ENCODE measurements around the gene IGSF9.

IGSF9 gene

DNA sequence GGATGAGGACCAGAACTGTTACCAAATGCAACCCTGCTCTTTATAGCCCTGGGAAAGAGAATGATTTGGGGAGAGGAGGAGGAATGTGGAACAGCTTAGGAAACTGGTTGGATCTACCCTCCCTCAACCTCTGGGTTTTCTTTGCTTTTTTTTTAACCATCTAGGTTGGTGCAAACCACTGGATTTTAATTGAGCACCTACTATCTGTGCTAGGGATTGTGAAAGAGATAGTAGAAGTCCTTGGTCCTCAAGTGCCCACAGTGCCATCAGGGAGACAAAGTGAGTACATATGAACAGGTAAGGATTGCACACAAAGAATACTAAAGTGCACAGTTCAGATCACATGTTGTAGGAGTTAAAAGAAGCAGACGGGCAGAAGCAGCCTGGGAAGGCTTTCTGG, 24.8 kb downstream of the IGSF9 start:
- Histone ChIP-seq H3K4me1 (ENCODE audit: control insufficient read depth in 2 of 2, insufficient read depth in 2 of 2, low read length in 2 of 2) (peaks cover 50 to 55% of the 10 kb centered on the region in 2 donors), H3K27me3 (ENCODE audit: control insufficient read depth in 2 of 2, insufficient read depth in 2 of 2, low read length in 2 of 2) (no peaks in the 10 kb centered on the region), H3K36me3 (ENCODE audit: control insufficient read depth in 2 of 2, insufficient read depth in 2 of 2, low read length in 2 of 2) (peaks cover 32 to 46% of the 10 kb centered on the region in 2 donors), H3K4me3 (ENCODE audit: low read length in 2 of 2) (no peak overlapping the region), H3K9me3 (ENCODE audit: control insufficient read depth in 2 of 2, low read length in 2 of 2) (no peaks in the 10 kb centered on the region), H3K9ac (ENCODE audit: low read depth in 1 of 2, low read length in 2 of 2) (no peak overlapping the region), H3K27ac (ENCODE audit: low read depth in 2 of 2, low read length in 2 of 2) (peak overlapping the region in 1 of 2 donors; percentile 99)

- peaks cover 48 to 56% of the 10 kb centered on the region in 2 donors for H3K4me1 ChIP-seq (ENCODE audit: control insufficient read depth in 2 of 2, insufficient read depth in 2 of 2, low read length in 2 of 2)
- H3K9me3 ChIP-seq (ENCODE audit: control insufficient read depth in 2 of 2, low read length in 2 of 2) = no peaks in the 10 kb centered on the region
- peaks cover 32 to 47% of the 10 kb centered on the region in 2 donors for H3K36me3 ChIP-seq (ENCODE audit: control insufficient read depth in 2 of 2, insufficient read depth in 2 of 2, low read length in 2 of 2)
- H3K27me3 ChIP-seq (ENCODE audit: control insufficient read depth in 2 of 2, insufficient read depth in 2 of 2, low read length in 2 of 2) = no peaks in the 10 kb centered on the region
- no peak overlapping the region for H3K27ac ChIP-seq (ENCODE audit: low read depth in 2 of 2, low read length in 2 of 2)
- H3K9ac ChIP-seq (ENCODE audit: low read depth in 1 of 2, low read length in 2 of 2) = no peak overlapping the region
- H3K4me3 ChIP-seq (ENCODE audit: low read length in 2 of 2) = no peak overlapping the region
These were observed 25.2 kb downstream of the IGSF9 start for GRCh38 chr1:159920202-159920601.

DNA sequence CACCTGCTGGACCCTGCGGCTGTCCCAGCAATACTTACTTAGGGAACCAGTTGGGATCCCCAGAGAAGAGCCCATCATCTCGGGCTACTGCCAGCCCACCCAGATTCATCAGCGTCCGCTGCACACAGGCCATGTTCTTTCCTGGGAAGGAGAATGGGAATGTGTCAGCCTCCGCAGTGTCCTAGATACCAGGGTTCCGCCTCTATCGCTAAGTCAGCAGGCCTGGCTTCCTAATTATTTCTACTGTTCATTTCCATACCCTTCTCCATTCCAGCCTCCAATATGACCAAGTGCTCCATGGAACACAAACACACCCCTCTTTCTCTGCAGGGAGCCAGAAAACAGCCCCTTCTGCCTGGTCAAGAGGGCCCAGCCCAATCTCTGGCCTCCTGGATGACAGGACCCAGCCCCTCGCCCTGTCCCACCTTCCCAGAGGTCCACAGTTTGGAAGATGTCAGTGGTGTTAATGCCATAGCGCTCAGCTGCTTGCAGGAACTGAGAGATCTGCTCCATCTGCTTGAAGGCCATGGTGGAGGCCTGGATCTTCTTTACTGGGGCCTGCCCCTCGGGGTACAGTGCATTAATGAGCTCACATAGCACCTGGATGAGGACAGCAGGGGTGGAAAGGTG, 26.1 kb downstream of the IGSF9 start:
- Histone ChIP-seq H3K4me3 (ENCODE audit: low read length in 2 of 2) (no peak overlapping the region), H3K9ac (ENCODE audit: low read depth in 1 of 2, low read length in 2 of 2) (no peak overlapping the region), H3K4me1 (ENCODE audit: control insufficient read depth in 2 of 2, insufficient read depth in 2 of 2, low read length in 2 of 2) (peaks cover 48 to 59% of the 10 kb centered on the region in 2 donors), H3K27ac (ENCODE audit: low read depth in 2 of 2, low read length in 2 of 2) (peak overlapping the region; percentile 4 to 17), H3K9me3 (ENCODE audit: control insufficient read depth in 2 of 2, low read length in 2 of 2) (no peaks in the 10 kb centered on the region), H3K36me3 (ENCODE audit: control insufficient read depth in 2 of 2, insufficient read depth in 2 of 2, low read length in 2 of 2) (peaks cover 32 to 47% of the 10 kb centered on the region in 2 donors), H3K27me3 (ENCODE audit: control insufficient read depth in 2 of 2, insufficient read depth in 2 of 2, low read length in 2 of 2) (no peaks in the 10 kb centered on the region)

DNA sequence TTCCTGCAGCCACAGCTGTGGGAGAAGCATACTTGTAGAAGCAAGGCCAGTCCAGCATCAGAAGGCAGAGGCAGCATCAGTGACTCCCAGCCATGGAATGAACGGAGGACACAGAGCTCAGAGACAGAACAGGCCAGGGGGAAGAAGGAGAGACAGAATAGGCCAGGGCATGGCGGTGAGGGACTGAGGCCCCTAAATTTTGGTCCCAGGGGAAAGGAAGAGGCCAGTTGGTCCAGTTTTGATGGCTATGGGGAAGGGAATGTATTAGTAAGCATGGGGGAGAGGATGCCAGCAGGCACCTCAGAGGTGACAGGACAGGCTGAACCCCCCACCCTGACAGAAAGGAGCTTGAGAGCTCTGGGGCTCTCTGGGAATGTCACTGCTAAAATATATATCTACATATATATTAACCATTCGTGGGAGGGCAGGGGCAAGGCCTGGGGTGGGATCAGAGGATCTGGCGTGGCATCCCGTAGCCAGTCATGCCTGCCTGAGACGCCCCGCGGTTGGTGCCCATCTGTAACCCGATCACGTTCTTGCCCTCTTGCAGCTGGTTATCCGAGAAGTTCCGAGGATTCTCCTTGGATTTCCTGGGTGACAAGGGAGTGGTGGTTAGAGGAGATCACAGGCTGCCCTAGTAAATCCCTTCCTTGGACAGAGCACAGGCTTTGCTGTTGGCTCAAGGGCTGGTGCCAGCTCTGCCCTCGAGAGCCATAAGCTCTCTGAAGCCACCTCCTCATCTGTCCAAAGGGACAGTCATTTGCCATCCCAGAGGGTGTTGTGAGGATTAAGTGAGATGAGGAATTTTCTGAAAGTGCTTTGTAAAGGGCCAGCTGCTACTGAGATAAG, 26.8 kb downstream of the IGSF9 start:
- H3K9me3 ChIP-seq (ENCODE audit: control insufficient read depth in 2 of 2, low read length in 2 of 2) = no peaks in the 10 kb centered on the region
- peaks cover 44 to 63% of the 10 kb centered on the region in 2 donors for H3K4me1 ChIP-seq (ENCODE audit: control insufficient read depth in 2 of 2, insufficient read depth in 2 of 2, low read length in 2 of 2)
- H3K27ac ChIP-seq (ENCODE audit: low read depth in 2 of 2, low read length in 2 of 2) = peak overlapping the region in 1 of 2 donors; percentile 67
- no peak overlapping the region for H3K4me3 ChIP-seq (ENCODE audit: low read length in 2 of 2)
- peaks cover 32 to 47% of the 10 kb centered on the region in 2 donors for H3K36me3 ChIP-seq (ENCODE audit: control insufficient read depth in 2 of 2, insufficient read depth in 2 of 2, low read length in 2 of 2)
- no peak overlapping the region for H3K9ac ChIP-seq (ENCODE audit: low read depth in 1 of 2, low read length in 2 of 2)
- H3K27me3 ChIP-seq (ENCODE audit: control insufficient read depth in 2 of 2, insufficient read depth in 2 of 2, low read length in 2 of 2) = no peaks in the 10 kb centered on the region

- H3K4me1 ChIP-seq (ENCODE audit: control insufficient read depth in 2 of 2, insufficient read depth in 2 of 2, low read length in 2 of 2) = peaks cover 35 to 57% of the 10 kb centered on the region in 2 donors
- peak overlapping the region; percentile 42 to 67 for H3K27ac ChIP-seq (ENCODE audit: low read depth in 2 of 2, low read length in 2 of 2)
- H3K4me3 ChIP-seq (ENCODE audit: low read length in 2 of 2) = no peak overlapping the region
- H3K9me3 ChIP-seq (ENCODE audit: control insufficient read depth in 2 of 2, low read length in 2 of 2) = no peaks in the 10 kb centered on the region
- peak overlapping the region in 1 of 2 donors; percentile 2 for H3K9ac ChIP-seq (ENCODE audit: low read depth in 1 of 2, low read length in 2 of 2)
- no peaks in the 10 kb centered on the region for H3K27me3 ChIP-seq (ENCODE audit: control insufficient read depth in 2 of 2, insufficient read depth in 2 of 2, low read length in 2 of 2)
- H3K36me3 ChIP-seq (ENCODE audit: control insufficient read depth in 2 of 2, insufficient read depth in 2 of 2, low read length in 2 of 2) = peaks cover 32 to 47% of the 10 kb centered on the region in 2 donors
These were observed 27.7 kb downstream of the IGSF9 start for GRCh38 chr1:159917533-159918351.

- Histone ChIP-seq H3K36me3 (ENCODE audit: control insufficient read depth in 2 of 2, insufficient read depth in 2 of 2, low read length in 2 of 2) (peaks cover 32 to 46% of the 10 kb centered on the region in 2 donors), H3K27ac (ENCODE audit: low read depth in 2 of 2, low read length in 2 of 2) (peak overlapping the region; percentile 31 to 48), H3K4me1 (ENCODE audit: control insufficient read depth in 2 of 2, insufficient read depth in 2 of 2, low read length in 2 of 2) (peaks cover 28 to 48% of the 10 kb centered on the region in 2 donors), H3K27me3 (ENCODE audit: control insufficient read depth in 2 of 2, insufficient read depth in 2 of 2, low read length in 2 of 2) (no peaks in the 10 kb centered on the region), H3K4me3 (ENCODE audit: low read length in 2 of 2) (no peak overlapping the region), H3K9ac (ENCODE audit: low read depth in 1 of 2, low read length in 2 of 2) (peak overlapping the region in 1 of 2 donors; percentile 19), H3K9me3 (ENCODE audit: control insufficient read depth in 2 of 2, low read length in 2 of 2) (no peaks in the 10 kb centered on the region)
These were observed 29.0 kb downstream of the IGSF9 start for GRCh38 chr1:159916242-159917051.

DNA sequence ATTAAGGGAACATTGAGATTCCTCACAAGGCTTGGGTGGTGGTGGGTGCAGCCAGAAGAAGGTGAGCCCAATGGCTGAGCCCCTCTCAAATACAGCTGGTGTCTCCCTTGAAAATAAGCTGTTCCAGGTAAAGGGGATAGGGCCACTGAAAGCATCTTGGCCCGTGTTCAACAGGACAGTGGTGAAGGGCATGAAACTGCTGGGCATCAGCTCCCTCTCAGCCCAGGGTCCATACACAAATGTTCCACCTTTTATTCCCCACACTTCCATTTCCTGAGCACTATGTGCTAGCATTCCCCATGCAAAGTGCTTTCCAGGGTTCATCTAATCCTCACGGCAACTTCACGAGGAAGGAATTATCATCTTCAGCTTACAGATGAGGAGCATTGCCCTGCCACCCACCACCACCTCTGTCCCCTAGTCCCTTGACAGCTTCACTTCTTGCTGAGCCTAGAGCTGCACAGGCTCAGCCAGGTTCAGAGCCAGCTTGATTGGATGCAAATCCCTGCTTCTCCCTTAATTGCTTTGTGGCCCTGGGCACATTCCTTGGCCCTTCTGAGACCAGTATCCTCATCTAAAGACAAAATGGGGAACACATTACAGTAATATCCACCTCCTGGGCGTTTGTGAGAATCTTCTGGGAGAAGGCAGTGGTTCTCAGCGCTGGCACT, 29.7 kb downstream of the IGSF9 start:
- H3K9me3 ChIP-seq (ENCODE audit: control insufficient read depth in 2 of 2, low read length in 2 of 2) = no peaks in the 10 kb centered on the region
- H3K27ac ChIP-seq (ENCODE audit: low read depth in 2 of 2, low read length in 2 of 2) = peak overlapping the region; percentile 24 to 31
- H3K27me3 ChIP-seq (ENCODE audit: control insufficient read depth in 2 of 2, insufficient read depth in 2 of 2, low read length in 2 of 2) = no peaks in the 10 kb centered on the region
- H3K4me3 ChIP-seq (ENCODE audit: low read length in 2 of 2) = no peak overlapping the region
- H3K9ac ChIP-seq (ENCODE audit: low read depth in 1 of 2, low read length in 2 of 2) = no peak overlapping the region
- peaks cover 32 to 40% of the 10 kb centered on the region in 2 donors for H3K36me3 ChIP-seq (ENCODE audit: control insufficient read depth in 2 of 2, insufficient read depth in 2 of 2, low read length in 2 of 2)
- peaks cover 34 to 55% of the 10 kb centered on the region in 2 donors for H3K4me1 ChIP-seq (ENCODE audit: control insufficient read depth in 2 of 2, insufficient read depth in 2 of 2, low read length in 2 of 2)

- no peak overlapping the region for H3K4me3 ChIP-seq (ENCODE audit: low read length in 2 of 2)
- H3K27ac ChIP-seq (ENCODE audit: low read depth in 2 of 2, low read length in 2 of 2) = peak overlapping the region; percentile 56 to 69
- H3K4me1 ChIP-seq (ENCODE audit: control insufficient read depth in 2 of 2, insufficient read depth in 2 of 2, low read length in 2 of 2) = peaks cover 37 to 64% of the 10 kb centered on the region in 2 donors
- H3K9me3 ChIP-seq (ENCODE audit: control insufficient read depth in 2 of 2, low read length in 2 of 2) = no peaks in the 10 kb centered on the region
- peaks cover 19 to 27% of the 10 kb centered on the region in 2 donors for H3K36me3 ChIP-seq (ENCODE audit: control insufficient read depth in 2 of 2, insufficient read depth in 2 of 2, low read length in 2 of 2)
- H3K9ac ChIP-seq (ENCODE audit: low read depth in 1 of 2, low read length in 2 of 2) = no peak overlapping the region
- H3K27me3 ChIP-seq (ENCODE audit: control insufficient read depth in 2 of 2, insufficient read depth in 2 of 2, low read length in 2 of 2) = no peaks in the 10 kb centered on the region
These were observed 31.0 kb downstream of the IGSF9 start for GRCh38 chr1:159914252-159915018.
